ENCODE results near the gene SIRPB2.

Gene SIRPB2

DNA sequence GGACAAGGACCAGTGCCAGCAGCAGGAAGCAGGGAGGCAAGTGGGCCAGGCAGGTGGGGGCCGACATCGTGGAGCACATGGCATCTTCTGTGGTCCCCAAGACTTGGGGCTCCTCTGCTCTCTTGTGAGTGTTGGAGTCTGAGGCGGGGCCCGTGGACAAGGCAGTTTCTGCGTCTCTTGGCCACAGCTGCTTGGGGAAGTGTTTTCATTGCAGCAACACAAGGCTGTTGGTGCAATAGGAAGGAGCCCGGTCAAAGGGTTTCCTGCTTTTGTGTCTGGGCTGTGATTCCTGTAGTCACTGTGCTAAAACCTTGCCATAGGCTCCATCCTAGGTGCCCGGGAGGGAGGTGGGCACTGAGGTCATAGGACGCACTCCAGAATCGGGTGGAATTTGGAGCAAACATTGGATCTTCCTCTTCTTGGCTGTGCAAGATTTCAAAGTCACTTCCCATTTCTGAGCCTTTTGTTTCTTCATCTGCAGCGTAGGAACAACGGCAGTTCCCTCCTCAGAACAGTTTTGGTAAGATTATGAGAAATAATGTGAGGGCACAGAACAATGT, at the start of gene SIRPB2:
TSS of gene SIRPB2 (minus strand) at position 140 of the 560 bp plus-strand sequence. CDS start at position 79, 61 bp downstream.
- peak; percentile 0 for DNase-seq

DNA sequence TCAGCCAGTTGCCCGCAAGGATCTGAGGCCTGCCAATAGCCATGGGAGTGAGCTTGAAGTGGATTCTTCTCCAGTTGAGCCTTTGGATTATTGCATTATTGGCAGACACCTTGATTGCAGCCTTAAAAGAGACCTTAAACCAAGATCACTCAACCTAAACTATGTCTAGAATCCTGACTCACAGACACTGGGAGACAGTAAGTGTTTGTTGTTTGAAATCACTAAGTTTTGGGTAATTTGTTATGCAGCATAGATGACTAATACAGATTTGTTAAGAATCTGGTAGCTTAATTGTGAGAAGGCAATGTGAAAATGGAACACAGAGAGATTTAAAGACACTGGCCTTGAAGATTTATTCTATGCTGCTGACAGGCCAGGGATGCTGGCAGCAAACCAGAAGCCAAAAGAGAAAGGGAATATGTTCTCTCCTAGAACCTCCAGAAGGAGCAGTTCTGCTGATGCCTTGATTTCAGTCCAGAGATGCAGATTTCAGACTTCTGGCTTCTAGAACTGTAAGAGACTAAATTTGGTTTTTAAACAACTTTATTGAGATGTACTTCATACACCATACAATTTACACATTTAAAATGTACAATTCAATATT, 48.7 kb upstream of the SIRPB2 start:
- DNase-seq, result no peak

DNA sequence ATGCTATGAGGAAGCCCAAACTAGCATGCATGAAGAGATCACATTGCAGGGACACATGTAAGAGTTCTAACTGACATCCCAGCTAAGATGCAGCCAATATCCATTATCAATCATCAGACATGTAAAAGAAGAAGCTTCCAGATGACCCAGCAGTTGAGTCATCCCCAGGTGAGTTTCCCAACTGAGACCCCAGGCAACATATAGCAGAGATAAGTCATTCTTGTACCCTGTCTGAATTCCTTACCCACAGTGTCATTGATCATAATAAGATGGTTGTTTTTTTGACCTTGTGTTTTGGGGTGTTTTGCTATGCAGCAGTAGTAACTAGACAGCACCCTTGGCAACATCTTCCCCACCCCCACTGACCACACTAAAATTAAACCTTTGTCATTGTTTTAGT, 47.4 kb upstream of the SIRPB2 start:
- no peak for DNase-seq

DNA sequence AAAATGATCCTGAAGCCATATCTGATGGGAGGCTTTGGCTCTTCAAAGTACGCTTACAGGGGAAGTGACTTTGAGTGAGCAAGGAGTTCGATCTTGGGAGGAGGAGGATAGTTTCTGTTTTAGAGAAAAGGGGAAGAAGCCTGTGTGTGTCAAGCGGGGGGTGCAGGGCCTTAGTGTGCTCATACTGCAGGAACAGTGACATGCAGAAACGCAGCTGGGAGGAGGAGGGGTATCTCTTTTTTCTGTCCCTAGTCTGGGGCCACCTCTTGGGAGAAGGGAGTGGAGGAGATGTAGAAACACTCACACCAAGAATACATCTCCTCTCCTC, 46.5 kb upstream of the SIRPB2 start:
- DNase-seq, result peak; percentile 14

DNA sequence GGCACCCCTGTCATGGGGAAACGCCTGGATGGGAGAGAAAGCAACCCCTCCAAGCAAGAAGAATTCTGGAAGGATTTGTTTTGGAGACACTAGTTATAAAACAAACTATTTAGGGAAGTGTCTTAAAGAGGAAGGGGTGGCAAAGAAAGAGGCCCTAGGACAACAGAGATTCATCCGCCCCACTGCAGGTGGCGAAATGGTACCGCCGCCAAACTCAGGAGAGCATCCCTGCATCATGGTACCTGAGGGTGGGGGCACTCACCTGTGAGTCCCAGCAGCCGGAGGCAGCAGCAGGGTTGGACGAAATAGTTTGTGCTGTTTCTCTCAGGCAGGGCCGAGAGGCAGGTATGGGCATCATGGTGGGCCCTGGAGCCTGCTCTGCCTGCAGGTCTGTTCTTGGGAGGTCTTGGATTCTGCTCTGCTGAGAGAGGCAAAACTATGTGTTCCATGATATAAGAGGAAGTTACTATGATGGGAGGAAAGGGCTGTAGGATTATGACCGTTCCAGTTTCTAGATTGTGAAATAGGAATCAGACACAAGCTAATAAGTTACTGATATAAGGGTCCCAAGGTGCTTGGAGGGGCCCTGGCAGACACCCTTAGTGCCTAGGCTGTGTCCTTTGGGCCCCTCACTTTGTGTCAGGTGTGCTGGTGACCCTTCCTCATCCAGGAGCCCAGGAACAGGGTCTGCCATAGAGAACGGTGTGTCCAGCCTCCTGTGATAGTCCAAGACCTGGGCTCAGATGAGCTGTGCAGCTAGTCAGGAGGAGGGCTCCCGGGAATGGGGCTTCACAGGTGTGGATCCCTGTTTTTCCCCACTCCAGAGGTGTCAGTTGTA, 45.9 kb upstream of the SIRPB2 start:
- DNase-seq, result no peak

DNA sequence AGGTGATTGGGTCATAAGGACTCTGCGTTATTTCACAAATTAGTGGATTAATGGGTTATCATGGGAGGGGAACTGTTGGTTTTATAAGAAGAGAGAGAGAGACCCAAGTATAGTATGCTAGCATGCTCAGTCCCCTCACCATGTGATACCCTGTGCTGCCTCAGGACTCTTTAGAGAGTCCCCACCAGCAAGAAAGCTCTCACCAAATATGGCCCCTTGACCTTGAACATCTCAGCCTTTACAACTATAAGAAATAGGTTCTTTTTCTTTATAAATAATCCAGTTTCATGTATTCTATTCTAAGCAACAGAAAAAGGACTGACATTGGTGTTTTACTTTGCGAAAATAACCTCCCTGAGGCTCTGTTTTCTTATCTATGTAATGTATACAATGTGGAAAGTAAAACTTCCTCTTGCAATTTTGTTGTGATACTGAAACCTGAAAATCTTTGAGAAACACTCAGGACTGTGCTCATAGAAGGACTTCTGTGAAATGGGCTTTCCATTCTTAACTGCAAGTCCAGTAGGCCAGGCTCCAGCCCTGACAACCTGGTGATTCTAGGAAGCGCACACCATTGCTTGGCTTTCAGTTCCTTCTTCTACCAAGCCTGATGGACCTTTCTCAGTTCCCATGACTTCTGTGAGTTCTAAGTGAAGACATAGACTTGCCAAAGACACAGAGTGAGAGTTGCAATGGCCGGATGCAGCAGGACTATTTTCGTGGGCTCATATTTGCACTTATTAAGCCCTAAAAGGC, 44.4 kb upstream of the SIRPB2 start:
- DNase-seq, result no peak

DNA sequence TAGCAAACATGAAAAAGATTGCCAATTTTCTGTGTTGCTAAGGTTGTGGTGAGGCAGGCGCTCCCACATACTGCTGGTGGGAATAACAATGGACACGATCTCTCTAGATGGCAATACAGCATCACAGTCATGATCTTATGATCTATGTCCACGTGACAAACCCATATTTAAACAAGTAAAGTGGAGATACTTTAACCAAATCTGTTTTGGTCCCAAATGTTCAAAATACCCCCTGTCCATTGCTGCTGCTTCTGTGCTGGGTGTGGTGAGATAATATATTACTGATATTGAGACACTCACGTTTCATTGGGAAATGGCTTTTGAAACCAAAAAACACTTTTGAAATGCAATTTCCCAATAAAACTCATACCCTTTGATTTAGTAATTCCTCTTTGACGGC, 43.3 kb upstream of the SIRPB2 start:
- no peak for DNase-seq

DNA sequence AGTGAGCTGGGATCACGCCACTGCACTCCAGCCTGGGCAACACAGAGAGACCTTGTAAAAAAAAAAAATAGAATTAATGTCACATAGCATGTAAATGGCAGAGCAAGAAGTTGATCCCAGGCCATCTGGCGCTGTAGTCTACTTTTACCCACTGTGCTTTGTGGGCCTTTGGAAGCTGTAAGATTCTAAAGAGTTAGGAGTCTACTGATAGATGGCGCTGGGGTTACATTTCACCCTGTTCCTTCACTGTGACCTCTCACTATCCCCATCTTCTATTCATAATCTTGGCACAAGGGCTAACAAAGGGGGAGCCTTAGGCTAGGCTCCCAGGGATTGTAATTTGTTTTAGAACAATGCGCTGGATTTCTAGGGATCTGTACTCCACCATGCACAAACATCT, 41.8 kb upstream of the SIRPB2 start:
- peak; percentile 34 for DNase-seq

DNA sequence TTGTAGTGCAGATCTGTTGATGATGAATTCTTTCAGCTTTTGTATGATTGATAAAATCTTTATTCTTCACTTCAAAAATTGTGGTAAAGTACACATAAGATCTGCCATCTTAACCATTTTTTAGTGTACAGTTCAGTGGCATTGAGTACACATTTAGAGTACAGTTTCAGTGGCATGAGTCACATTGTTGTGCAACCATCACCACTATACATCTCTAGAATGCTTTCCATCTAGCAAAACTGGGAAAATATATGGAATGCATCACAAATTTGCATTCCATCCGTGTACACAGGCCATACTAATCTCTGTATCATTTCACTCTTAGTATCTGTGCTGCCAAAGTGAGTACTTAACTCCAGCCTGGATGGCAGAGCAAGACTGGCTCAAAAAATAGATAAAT, 37.6 kb upstream of the SIRPB2 start:
- no peak for DNase-seq

DNA sequence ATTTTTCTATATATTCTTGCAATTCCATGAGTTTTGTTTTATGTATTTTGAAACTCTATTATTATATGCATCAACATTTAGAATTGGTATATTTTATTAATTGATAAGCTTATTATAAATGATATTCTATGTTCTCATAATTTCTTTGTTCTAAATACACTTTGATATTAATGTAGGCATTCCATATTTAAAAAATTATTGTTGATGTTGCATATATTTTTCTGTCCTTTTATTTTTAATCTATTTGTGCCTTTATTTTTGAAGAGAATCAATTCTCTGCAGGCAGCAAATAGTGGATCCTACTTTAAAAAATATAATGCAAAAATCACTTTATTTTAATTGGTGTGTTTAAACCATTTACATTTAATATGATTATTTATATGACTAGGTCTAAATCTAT, 36.7 kb upstream of the SIRPB2 start:
- DNase-seq, result no peak

DNA sequence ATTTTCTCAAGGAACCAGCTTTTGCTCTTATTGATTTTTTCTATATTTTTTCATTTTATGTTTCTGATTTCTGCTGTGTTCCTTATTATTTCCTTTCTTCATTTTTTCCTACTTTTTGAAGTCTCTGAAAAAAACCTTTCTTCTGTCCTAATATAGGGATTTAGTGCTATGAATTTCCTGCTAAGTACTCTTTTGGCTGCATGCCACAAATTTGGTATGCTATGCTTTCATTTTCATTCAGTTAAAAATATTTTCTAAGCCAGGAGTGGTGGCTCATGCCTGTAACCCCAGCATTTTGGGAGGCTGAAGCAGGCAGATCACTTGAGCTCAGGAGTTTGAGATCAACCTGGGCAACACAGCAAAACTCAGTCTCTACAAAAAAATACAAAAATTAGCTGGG, 35.7 kb upstream of the SIRPB2 start:
- no peak for DNase-seq

DNA sequence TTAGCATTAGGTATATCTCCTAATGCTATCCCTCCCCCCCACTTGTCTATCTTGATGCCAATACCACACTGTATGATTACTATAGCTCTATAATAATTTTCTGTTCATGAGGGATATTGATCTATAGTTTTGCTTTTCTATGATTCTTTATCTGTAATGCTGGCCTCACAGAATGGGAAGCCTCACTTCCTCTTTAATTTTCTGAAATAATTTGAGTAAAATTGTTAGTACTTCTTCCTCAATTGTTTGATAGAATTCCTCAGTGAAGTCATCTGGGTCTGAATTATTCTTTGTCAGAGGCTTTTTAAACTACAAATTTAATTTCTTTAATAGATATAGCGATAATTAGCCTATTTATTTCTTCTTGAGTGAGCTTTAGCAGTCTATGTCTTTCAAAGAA, 35.1 kb upstream of the SIRPB2 start:
- DNase-seq, result no peak

DNA sequence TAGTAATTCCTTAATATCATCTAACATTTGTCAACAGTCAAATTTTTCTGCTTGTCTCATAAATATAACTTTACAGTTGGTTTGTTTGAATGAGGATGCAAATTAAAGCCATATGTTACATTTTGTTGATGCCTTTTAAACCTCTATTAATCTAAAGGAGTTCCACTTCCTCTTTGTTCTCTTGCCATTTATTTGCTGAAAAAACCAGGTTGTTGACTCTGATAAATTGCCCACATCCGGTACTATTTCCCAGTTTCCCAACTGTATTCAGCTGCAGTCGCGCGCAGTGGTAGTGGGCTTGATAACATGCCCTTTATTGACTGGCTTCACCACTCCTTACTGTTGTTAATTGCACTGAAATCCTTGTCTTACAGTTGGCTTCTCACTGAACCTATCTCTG, 32.8 kb upstream of the SIRPB2 start:
- no peak for DNase-seq

DNA sequence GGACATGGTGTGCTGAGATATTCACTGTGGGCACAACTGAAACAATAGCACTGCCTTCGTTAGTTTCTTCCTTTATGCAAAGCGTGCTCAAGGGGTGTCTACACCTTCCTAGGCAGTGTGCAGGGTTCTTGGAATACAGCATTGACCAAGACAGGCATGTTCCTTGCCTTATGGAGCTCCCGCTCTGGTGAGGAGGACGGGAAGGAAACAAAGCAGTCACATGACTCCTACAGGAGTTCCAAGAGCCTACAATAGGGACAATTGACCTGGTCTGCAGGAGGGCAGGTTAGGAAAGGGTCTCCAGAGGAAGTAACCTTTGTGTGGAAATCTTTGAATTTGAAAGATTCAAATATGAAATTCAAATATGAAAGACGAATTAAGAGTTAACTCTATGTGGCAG, 25.8 kb upstream of the SIRPB2 start:
- no peak for DNase-seq

DNA sequence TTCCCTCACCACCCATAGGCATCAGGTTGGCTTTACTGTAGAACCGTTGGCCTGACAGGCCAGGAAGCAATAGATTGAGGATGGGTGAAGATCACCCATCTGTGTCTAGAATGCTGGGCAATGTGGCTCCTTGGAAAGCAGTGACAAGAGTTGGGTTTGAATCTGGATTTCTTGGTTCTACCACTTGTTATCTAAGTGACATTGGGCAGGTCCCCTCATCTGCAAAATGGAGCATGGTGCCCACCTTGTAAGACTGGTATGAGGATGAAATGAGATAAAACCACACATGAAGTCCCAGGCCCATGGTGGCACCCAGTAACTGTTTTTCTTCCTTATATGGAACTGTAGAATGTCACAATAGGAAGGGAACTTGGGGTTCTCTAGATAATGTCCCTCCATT, 22.6 kb upstream of the SIRPB2 start:
- no peak for DNase-seq

DNA sequence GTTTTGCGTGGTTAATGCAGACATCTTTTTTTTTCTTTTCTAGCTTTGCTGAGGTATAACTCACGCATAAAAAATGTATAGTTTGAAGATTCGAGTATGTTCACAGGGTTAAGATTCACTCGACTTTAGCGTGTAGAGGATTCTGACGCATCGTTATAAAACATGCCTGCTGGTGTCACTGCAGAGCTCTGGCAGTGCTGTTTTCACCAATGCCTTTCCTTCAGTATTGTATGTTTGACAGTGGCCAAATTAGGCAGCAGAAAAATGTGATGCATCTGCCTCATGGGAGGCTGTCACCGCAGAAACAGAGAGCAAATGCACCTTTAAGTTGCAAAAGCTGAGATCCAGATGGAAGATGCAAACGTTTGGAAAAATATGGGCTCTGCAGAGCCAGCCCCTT, 18.0 kb upstream of the SIRPB2 start:
- peak; percentile 37 for DNase-seq

DNA sequence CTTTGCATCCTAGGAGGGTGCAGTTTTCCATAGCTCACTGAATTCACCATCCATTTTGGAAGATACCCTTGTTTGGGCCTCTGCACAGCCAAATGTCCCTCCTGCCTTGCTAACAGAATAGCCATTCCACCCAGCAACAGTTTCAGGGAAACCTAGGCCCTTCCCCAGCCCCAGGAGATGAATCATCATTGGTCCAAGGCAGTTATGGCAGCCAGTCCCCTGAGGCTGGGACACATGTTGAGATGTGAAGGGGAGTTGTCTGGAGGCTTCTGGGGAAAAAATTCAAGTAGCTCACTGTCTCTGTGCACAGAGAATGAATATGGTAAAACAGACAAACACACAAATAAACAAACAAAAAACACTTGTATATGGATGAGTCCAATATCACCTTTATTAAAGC, 17.4 kb upstream of the SIRPB2 start:
- no peak for DNase-seq

DNA sequence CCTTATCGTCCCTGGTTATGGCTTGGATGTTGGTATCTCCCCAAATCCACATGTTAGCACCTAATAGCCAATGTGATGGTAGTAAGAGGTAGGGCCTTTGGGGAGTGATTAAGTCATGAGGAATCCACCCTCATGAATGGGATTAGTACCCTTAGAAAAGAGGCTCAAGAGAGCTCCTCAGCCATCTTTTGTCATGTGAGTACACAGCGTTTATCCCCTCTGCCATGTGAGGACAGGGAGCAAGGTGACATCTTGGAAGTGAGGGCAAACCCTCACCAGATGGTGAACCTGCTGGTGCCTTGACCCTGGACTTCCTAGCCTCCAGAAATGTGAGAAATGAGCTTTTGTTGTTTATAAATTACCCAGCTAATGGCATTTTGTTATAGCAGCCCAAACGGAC, 16.1 kb upstream of the SIRPB2 start:
- no peak for DNase-seq

DNA sequence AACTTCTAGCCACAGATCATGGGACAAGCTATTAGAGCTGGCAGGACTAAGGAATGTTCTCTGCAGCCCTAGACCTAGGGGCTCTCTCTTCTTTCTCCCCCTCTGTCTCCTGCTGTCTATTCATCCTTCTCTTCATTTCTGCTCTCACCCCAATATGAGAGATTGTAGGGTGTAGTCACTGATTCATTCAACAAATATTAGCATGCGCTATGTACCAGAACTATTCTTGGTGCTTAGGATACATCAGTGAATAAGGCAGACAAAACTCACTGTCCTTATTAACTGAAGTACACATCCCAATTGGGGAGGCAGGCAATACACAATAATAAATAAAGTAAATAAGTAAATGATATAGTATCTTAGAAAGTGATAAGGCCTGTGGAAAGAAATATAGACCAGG, 14.7 kb upstream of the SIRPB2 start:
- no peak for DNase-seq

DNA sequence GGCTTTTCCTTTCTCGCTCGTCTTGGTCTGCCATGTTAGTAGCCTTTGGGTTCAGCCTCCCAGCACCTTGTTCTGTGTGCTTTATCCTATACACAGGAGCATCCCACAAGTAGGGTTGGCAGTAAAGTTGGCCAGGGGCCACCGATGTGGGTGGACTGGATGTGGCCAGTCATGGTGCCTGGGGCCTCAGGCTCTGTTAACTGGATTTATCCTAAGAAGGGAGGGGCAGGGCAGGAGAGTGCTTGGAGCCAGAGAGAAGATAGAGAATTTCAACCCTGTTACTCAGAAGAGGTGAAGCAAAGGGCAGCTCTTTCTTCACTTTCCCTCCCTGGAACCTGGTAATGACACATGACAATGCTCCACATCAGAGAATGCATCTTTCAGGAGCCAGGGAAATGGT, 14.1 kb upstream of the SIRPB2 start:
- DNase-seq, result no peak

DNA sequence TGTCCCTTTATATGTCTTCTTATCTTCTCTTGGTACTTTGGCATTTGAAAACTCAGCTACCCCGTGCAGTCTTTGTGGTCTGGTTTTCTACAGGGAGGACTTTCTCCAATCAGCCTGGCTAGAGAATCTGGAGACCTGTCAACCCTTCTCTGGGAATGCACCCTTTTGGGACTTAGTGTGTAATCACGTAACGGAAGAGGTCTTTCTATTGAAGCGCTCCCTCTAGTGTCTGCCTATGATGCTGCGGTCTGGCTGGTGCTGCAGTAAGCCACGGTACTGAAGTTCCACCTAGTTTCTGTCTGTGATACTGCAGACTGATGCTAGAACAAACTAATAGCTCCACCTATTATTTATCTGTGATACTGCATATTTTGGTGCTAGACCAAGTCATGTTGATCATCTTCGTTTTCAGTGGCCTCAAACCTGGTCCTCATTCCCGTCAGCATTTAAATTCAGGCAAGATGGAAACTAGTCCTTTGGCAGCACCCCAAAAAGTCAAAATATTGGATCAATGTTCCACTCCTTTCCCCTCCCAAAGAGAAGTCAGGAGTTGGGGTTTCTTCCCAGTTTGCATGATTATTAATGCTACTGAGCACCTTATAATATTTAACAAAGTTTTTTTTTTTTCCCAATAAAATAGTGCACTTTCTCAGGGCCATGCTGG, 12.5 kb upstream of the SIRPB2 start:
- peak; percentile 86 for DNase-seq

DNA sequence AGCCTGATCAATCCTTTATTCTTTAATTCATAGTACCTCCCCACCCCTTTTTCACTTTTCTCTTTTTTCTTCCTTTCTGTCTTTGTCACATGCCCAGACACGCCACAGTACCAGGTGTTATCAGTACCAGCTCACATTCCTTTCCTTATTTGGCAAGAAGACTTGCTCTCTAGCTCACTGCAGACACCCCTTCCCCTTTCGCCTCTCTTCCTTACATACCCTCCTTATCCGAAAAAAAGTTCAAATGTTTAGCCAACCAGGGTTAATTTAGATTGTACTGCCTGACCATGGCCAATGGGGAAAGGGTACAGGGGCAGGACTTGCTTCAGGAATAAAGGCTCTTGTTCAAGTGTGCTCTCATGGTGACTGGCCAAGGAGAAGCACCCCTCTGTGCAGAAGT, 9.3 kb upstream of the SIRPB2 start:
- DNase-seq, result no peak

Data from CD4-positive, alpha-beta T cell treated with Interleukin-10 for 1 hour (primary cell).